ENCODE data around the gene SHISA6.

SHISA6 gene

DNA sequence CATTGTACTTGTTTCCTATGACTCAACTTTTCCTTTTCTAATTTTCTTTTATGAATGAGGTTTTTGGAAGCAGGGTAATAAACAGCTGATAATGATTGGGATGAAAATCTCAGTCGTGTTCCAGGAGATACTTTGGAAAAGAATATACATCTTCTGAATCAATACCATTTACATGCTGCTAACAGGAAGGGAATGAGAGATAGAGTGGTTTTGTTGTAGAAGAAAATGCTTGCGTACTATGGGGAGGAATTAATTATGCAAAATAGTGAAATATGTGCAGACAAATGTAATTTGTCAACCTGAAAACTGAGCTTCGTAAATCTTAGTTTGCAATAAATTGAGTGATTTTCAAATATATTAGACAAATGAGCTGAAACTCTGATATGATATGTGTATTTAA is 24.0 kb upstream of the SHISA6 start:
- in situ Hi-C loops (cut with MboI; ENCODE audit: low pct_unique_long_range_greater_than_20kb, low sequenced_read_pairs, unreplicated experiment) = no loop called here
- TF ChIP-seq, protein P1, sequence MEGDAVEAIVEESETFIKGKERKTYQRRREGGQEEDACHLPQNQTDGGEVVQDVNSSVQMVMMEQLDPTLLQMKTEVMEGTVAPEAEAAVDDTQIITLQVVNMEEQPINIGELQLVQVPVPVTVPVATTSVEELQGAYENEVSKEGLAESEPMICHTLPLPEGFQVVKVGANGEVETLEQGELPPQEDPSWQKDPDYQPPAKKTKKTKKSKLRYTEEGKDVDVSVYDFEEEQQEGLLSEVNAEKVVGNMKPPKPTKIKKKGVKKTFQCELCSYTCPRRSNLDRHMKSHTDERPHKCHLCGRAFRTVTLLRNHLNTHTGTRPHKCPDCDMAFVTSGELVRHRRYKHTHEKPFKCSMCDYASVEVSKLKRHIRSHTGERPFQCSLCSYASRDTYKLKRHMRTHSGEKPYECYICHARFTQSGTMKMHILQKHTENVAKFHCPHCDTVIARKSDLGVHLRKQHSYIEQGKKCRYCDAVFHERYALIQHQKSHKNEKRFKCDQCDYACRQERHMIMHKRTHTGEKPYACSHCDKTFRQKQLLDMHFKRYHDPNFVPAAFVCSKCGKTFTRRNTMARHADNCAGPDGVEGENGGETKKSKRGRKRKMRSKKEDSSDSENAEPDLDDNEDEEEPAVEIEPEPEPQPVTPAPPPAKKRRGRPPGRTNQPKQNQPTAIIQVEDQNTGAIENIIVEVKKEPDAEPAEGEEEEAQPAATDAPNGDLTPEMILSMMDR (IDR thresholded peaks at IDR 0.05; ENCODE audit: extremely low read depth, insufficient read depth, missing control alignments) = no peak
- DNase-seq (ENCODE audit: low spot score) = no peak

DNA sequence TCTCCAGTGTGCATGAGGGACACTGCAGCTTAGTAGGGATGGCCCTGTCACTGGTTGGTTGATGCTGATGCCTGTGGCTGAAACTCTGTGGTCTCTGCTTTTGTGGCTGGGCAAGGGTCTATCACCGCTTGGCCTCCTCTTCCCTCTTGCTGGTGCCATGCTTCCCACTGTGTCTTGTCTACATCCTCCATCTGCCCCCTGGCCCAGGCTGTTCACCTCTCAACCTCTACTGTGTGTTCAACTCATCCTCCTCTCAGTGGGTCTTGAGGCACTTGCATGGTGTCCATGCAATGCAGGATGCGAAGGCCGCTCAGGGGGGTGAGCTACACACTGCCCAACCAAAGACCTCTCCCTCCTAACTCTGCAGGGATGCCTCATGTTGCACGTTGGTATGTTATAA is 19.8 kb upstream of the SHISA6 start:
- TF ChIP-seq, protein P1 (IDR thresholded peaks at IDR 0.05; ENCODE audit: extremely low read depth, insufficient read depth, missing control alignments) = no peak
- no peak for DNase-seq (ENCODE audit: low spot score)
- in situ Hi-C loops (cut with MboI; ENCODE audit: low pct_unique_long_range_greater_than_20kb, low sequenced_read_pairs, unreplicated experiment) = no loop called here

DNA sequence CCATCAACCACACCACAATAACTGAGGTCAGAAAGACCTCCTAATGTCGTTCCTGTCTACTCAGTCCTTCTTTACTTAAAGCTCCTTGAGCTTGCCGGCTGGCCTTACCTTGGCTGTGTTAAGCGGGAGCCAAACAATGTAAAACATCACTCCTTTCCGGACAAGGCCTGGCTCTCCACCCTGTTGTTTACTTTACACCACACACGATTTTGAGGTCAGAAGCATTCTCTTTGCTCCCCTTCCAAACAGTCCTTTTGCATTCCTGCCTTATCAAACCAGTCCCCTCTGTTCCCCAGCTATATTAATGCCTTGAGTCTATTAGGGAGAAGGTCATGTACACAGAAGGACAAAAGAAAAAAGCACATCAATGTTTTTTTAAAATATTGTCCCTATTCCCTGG is 19.3 kb upstream of the SHISA6 start:
- TF ChIP-seq, protein P1 (IDR thresholded peaks at IDR 0.05; ENCODE audit: extremely low read depth, insufficient read depth, missing control alignments) = no peak
- DNase-seq (ENCODE audit: low spot score) = no peak
- in situ Hi-C loops (cut with MboI; ENCODE audit: low pct_unique_long_range_greater_than_20kb, low sequenced_read_pairs, unreplicated experiment) = no loop called here

DNA sequence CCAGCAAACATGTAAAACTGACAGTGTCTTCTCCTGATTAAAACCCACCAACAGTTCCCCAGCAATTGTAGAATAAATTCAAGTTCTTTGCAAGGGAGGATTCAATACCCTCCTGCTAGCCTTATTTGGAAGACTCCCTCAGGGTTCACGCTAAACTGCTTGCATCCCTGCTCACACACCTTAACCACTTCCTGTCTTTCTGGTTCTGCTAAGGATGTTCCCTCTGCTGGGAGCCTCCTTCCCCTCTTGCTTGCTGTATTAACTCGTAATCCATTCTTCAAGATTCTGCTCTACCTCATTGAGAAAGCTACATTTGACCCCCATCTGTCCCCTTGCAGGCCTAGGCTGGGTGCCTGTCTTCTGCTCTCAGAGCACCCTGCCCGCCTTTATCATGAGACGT is 2.3 kb upstream of the SHISA6 start:
- in situ Hi-C loops (cut with MboI; ENCODE audit: low pct_unique_long_range_greater_than_20kb, low sequenced_read_pairs, unreplicated experiment) = loop anchor here (25.0 kb wide), 1 partner anchor 151 kb away; no protein-coding TSS in a partner anchor
- DNase-seq (ENCODE audit: low spot score) = no peak
- TF ChIP-seq, protein P1 (IDR thresholded peaks at IDR 0.05; ENCODE audit: extremely low read depth, insufficient read depth, missing control alignments) = no peak

DNA sequence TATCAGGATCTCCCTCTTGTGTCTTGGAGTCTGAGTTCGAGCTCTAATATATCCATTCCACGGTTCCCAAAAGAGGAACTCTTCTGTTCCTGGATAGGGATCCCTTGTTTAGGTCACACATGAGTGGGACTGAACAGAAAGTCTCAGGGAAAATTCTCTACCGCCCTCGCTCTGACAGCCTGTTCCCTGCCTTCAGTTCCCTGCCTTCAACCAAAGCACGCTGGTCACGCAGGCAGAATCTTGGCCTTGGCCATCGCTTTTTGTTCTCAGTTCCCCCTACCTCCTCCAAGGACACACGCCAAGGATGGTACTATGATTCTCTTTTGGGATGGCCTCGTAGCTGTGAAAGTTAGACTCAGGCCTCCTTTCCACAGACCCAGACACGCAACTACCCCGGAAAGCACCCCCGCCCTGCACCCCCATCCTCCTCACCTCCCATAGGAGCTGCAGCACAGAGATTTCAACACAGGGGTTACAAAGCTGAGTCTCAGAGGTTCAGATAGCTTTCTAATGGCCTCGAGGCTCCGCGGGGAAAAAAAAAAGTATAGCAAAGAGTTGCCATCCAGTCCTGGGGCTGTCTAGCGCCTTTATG is 1.5 kb upstream of the SHISA6 start:
- TF ChIP-seq, protein P1 (IDR thresholded peaks at IDR 0.05; ENCODE audit: extremely low read depth, insufficient read depth, missing control alignments) = no peak
- in situ Hi-C loops (cut with MboI; ENCODE audit: low pct_unique_long_range_greater_than_20kb, low sequenced_read_pairs, unreplicated experiment) = loop anchor here (25.0 kb wide), 1 partner anchor 152 kb away; no protein-coding TSS in a partner anchor
- no peak for DNase-seq (ENCODE audit: low spot score)

DNA sequence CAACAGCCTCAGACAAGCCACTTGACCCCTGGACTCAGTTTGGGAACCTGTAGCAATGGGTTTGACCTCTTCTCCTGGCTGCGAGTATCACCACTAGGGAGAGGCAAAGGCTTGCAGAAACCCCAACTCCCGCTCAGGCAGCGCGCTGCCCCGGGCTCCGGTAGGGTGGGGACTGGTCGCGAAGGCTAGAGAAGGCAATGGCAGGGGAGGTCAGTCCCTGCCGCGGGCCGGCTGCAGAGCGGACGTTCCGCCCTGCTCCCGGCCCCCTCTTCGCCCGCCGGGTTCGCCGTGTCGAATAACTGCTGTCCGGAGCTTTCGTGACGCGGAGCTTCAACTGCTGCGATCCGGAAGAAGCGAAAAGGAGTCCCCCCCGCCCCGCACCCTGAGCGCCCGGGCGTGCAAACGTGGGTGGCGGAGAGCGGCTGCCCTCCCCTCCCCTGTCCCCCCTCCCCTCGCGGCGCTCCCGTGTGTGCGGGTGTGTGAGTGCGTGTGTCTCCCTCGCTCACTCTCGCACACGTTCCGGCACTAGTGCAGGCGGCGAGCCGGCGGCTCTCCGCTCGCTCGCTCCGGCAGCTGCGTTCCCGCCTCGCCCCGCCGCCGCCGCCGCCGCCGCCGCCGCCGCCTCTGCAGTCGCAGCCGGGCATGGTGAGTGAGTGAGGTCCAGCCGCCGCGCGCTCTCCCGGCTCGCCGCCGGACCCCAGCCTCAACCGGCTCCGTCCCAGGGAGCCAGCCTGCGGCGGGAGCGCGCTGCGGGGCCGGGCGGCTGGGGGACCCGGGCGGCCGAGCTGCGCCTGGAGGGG is 772 bp upstream of the SHISA6 start:
- DNase-seq (ENCODE audit: low spot score) = no peak
- TF ChIP-seq, protein P1 (IDR thresholded peaks at IDR 0.05; ENCODE audit: extremely low read depth, insufficient read depth, missing control alignments) = no peak
- in situ Hi-C loops (cut with MboI; ENCODE audit: low pct_unique_long_range_greater_than_20kb, low sequenced_read_pairs, unreplicated experiment) = loop anchor here (25.0 kb wide), 1 partner anchor 153 kb away; no protein-coding TSS in a partner anchor
